Measurements from ENCODE around the gene PLCB4.

The PLCB4 gene

GRCh38 chr20:9204979-9205378 is 136.1 kb downstream of the PLCB4 start:
- TF ChIP-seq FOXP2 (optimal IDR thresholded peaks at IDR 0.05; ENCODE audit: borderline replicate concordance, extremely low read depth, extremely low read length, insufficient read depth), result no peak

GRCh38 chr20:9206486-9206885 is 137.6 kb downstream of the PLCB4 start:
- TF ChIP-seq REST (IDR thresholded peaks at IDR 0.05; ENCODE audit: insufficient read depth in 1 of 2, low read depth in 2 of 2, low read length in 2 of 2) (no peak), TAF1 (IDR thresholded peaks at IDR 0.05; ENCODE audit: borderline replicate concordance, insufficient read depth, low read length) (no peak), FOXP2 (optimal IDR thresholded peaks at IDR 0.05; ENCODE audit: borderline replicate concordance, extremely low read depth, extremely low read length, insufficient read depth) (no peak)

- TF ChIP-seq FOXP2 (optimal IDR thresholded peaks at IDR 0.05; ENCODE audit: borderline replicate concordance, extremely low read depth, extremely low read length, insufficient read depth), result no peak
- TF ChIP-seq TAF1 (IDR thresholded peaks at IDR 0.05; ENCODE audit: borderline replicate concordance, insufficient read depth, low read length), result no peak
These were observed 138.4 kb downstream of the PLCB4 start for GRCh38 chr20:9207253-9207652.

GRCh38 chr20:9210356-9210755 is 141.5 kb downstream of the PLCB4 start:
- no peak for TF ChIP-seq TAF1 (IDR thresholded peaks at IDR 0.05; ENCODE audit: borderline replicate concordance, insufficient read depth, low read length)
- TF ChIP-seq REST (IDR thresholded peaks at IDR 0.05; ENCODE audit: insufficient read depth in 1 of 2, low read depth in 2 of 2, low read length in 2 of 2), result no peak
- TF ChIP-seq SIN3A (IDR thresholded peaks at IDR 0.05; ENCODE audit: borderline replicate concordance, insufficient read depth, low read length), result no peak
- no peak for TF ChIP-seq FOXP2 (optimal IDR thresholded peaks at IDR 0.05; ENCODE audit: borderline replicate concordance, extremely low read depth, extremely low read length, insufficient read depth)
- TF ChIP-seq POLR2AphosphoS5 (IDR thresholded peaks at IDR 0.05; ENCODE audit: low read depth, low read length), result no peak

DNA sequence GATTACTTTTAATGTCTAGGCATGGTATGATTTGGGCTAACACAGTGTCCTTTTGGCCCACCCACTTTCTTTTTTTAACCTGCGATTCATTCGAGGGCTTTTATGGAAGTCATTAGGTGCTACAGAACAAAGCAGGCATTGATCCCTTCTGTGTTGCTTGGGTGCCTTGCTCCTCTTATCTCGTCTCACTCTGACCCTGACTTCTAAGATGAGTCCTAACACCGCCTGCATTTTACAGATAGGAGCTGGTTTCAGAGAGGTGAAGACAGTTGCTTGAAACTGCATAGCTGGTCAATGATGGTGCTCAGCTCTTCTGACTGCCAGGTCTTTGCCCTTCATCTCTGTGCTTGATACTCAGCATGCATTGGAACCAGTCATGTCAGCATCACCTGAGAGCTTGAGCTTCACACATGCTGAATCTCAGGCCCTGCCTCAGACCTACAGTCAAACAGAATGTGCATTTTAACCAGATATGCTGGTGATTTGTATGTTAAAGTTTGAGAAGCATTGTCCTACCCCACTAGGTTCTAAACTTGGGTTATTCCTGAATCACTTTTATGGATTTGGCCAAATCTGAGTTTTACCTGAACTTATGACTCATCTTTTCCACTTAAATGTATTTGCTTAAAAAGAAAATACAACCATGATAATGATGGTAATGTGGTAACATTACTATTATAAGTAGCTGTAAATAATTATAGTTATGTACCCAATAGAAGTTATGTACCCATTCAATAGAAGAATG is 142.3 kb downstream of the PLCB4 start:
- TF ChIP-seq REST (IDR thresholded peaks at IDR 0.05; ENCODE audit: insufficient read depth in 1 of 2, low read depth in 2 of 2, low read length in 2 of 2), result no peak
- no peak for TF ChIP-seq FOXP2 (optimal IDR thresholded peaks at IDR 0.05; ENCODE audit: borderline replicate concordance, extremely low read depth, extremely low read length, insufficient read depth)

- TF ChIP-seq POLR2AphosphoS5 (IDR thresholded peaks at IDR 0.05; ENCODE audit: low read depth, low read length), result no peak
- TF ChIP-seq TAF1 (IDR thresholded peaks at IDR 0.05; ENCODE audit: borderline replicate concordance, insufficient read depth, low read length), result no peak
- TF ChIP-seq SIN3A (IDR thresholded peaks at IDR 0.05; ENCODE audit: borderline replicate concordance, insufficient read depth, low read length), result no peak
- TF ChIP-seq REST (IDR thresholded peaks at IDR 0.05; ENCODE audit: insufficient read depth in 1 of 2, low read depth in 2 of 2, low read length in 2 of 2), result no peak
- no peak for TF ChIP-seq FOXP2 (optimal IDR thresholded peaks at IDR 0.05; ENCODE audit: borderline replicate concordance, extremely low read depth, extremely low read length, insufficient read depth)
These were observed 143.8 kb downstream of the PLCB4 start for GRCh38 chr20:9212735-9213134.

Measured in PFSK-1 (cell line).